H1 (cell line): ENCODE results near the gene INPP5B. TPM values are rescaled to one million over a fixed set of nuclear protein-coding genes. Genes with fewer than 3 reads are reported as not detected.

ENCODE experiments used
- CTCF ChIA-PET: fragments of 300-600 bp; sonication (Branson Sonifier 250); formaldehyde crosslinking; loops from one replicate; lab custom pipeline; 2021; ENCODE audit not compliant: partially characterized antibody; lab: Charles Lee
- POLR2A ChIA-PET: fragments of 300-600 bp; sonication (Branson Sonifier 250); formaldehyde crosslinking; loops from one replicate; lab custom pipeline; 2021; ENCODE audit warnings: inconsistent platforms; ENCODE audit not compliant: partially characterized antibody; lab: Charles Lee
- DNase-seq, 2 experiments: peaks; one replicate each; pipeline versions ENCODE4 v3.0.0 to v3.0.0-alpha.2; 2010 to 2022; ENCODE audit warnings: low spot score in 2 of 2, low read depth in 1 of 2, mixed read lengths in 1 of 2
- FAIRE-seq: peaks from 2 replicates; lab custom pipeline; 2011; peaks lifted over from hg19 to GRCh38; lab: Jason Lieb, UNC
- H2AFZ ChIP-seq: 2 replicates; pipeline ENCODE4 v1.8.1; 2012; ENCODE audit warnings: low read length, inconsistent platforms
- H2AK5ac ChIP-seq: 2 replicates; pipeline ENCODE4 v1.6.1; 2013; ENCODE audit warnings: low read depth, low read length
- H2BK120ac ChIP-seq: replicated peaks from 2 replicates; pipeline ENCODE3; 2013; ENCODE audit warnings: low read depth, low read length, inconsistent platforms
- H2BK12ac ChIP-seq: 2 replicates; pipeline ENCODE4 v1.6.1; 2013; ENCODE audit warnings: low read depth, low read length
- H2BK15ac ChIP-seq: 2 replicates; pipeline ENCODE4 v1.6.1; 2013; ENCODE audit warnings: low read length
- H2BK20ac ChIP-seq: 2 replicates; pipeline ENCODE4 v1.6.1; 2013; ENCODE audit warnings: low read length
- H2BK5ac ChIP-seq: 2 replicates; pipeline ENCODE4 v1.6.1; 2013; ENCODE audit warnings: low read depth, low read length
- H3K14ac ChIP-seq: 2 replicates; pipeline ENCODE4 v1.6.1; 2013; ENCODE audit warnings: inconsistent platforms; ENCODE audit not compliant: insufficient read length
- H3K18ac ChIP-seq: 2 replicates; pipeline ENCODE4 v1.6.1; 2013; ENCODE audit warnings: low read length; ENCODE audit errors: extremely low read depth
- H3K23ac ChIP-seq: 2 replicates; pipeline ENCODE4 v1.6.1; 2013; ENCODE audit warnings: inconsistent platforms; ENCODE audit not compliant: insufficient read length
- H3K23me2 ChIP-seq: 2 replicates; pipeline ENCODE4 v1.6.1; 2013; ENCODE audit warnings: low read depth, low read length
- H3K27ac ChIP-seq: 2 replicates; pipeline ENCODE4 v1.6.1; 2011; ENCODE audit warnings: low read depth, low read length, inconsistent platforms
- H3K27me3 ChIP-seq, 4 experiments: replicated peaks in 1 of 4; 1 replicate in 1 of 4; 2 replicates in 3 of 4; pipeline versions ENCODE4 v1.6.1 to v1.8.1; 2011 to 2013; ENCODE audit warnings: low read length in 3 of 4, mild to moderate bottlenecking in 3 of 4, inconsistent platforms in 2 of 4, mixed read lengths in 2 of 4, moderate library complexity in 1 of 4; ENCODE audit not compliant: control insufficient read depth in 3 of 4, insufficient read depth in 3 of 4; ENCODE audit errors: extremely low read depth in 1 of 4
- H3K36me3 ChIP-seq, 4 experiments: 2 replicates each; pipeline versions ENCODE4 v1.6.1 to v1.8.1; 2011 to 2013; ENCODE audit warnings: mild to moderate bottlenecking in 4 of 4, low read length in 3 of 4, moderate library complexity in 2 of 4, control low read depth in 1 of 4, inconsistent platforms in 1 of 4; ENCODE audit not compliant: insufficient read depth in 4 of 4, control insufficient read depth in 2 of 4
- H3K4ac ChIP-seq: replicated peaks from 2 replicates; pipeline ENCODE3; 2013; ENCODE audit warnings: low read length, low read depth, mixed read lengths, inconsistent platforms; ENCODE audit not compliant: insufficient read length
- H3K4me1 ChIP-seq, 4 experiments: replicated peaks in 1 of 4; 1 replicate in 1 of 4; 2 replicates in 3 of 4; pipeline versions ENCODE4 v1.6.1 to v1.8.1; 2011 to 2013; ENCODE audit warnings: low read length in 3 of 4, inconsistent platforms in 2 of 4, mixed read lengths in 1 of 4; ENCODE audit not compliant: insufficient read depth in 4 of 4, control insufficient read depth in 3 of 4
- H3K4me2 ChIP-seq, 2 experiments: 2 replicates each; pipeline versions ENCODE4 v1.6.1 to v1.8.1; 2011 to 2013; ENCODE audit warnings: low read depth in 2 of 2, low read length in 2 of 2, control low read depth in 1 of 2, inconsistent platforms in 1 of 2, mild to moderate bottlenecking in 1 of 2; ENCODE audit not compliant: insufficient read depth in 1 of 2
- H3K4me3 ChIP-seq, 4 experiments: fragments of 200-600, 300-600 bp in 1 of 4; sonication (generic), shearing (Covaris generic), sonication (Bioruptor Twin) in 1 of 4; 2 replicates each; pipeline versions ENCODE4 v1.5.1 to v1.8.1; 2011 to 2016; ENCODE audit warnings: low read length in 4 of 4, low read depth in 3 of 4, control low read depth in 2 of 4, inconsistent platforms in 2 of 4, mild to moderate bottlenecking in 2 of 4, mixed read lengths in 1 of 4, moderate library complexity in 1 of 4; ENCODE audit not compliant: insufficient read depth in 2 of 4; ENCODE audit errors: extremely low read depth in 1 of 4
- H3K56ac ChIP-seq: replicated peaks from 2 replicates; pipeline ENCODE3; 2013; ENCODE audit warnings: low read depth, mild to moderate bottlenecking, mixed read lengths, low read length, inconsistent platforms; ENCODE audit not compliant: insufficient read length
- H3K79me1 ChIP-seq: 2 replicates; pipeline ENCODE4 v1.6.1; 2013; ENCODE audit warnings: low read depth, low read length, control low read depth
- H3K79me2 ChIP-seq, 2 experiments: 2 replicates each; pipeline versions ENCODE4 v1.6.1 to v1.8.1; 2012 to 2013; ENCODE audit warnings: low read length in 2 of 2, mild to moderate bottlenecking in 2 of 2, inconsistent platforms in 1 of 2; ENCODE audit not compliant: insufficient read depth in 2 of 2, control insufficient read depth in 1 of 2
- H3K9ac ChIP-seq, 4 experiments: replicated peaks in 1 of 4; 1 replicate in 1 of 4; 2 replicates in 3 of 4; pipeline versions ENCODE4 v1.6.1 to v1.8.1; 2011 to 2013; ENCODE audit warnings: low read depth in 3 of 4, low read length in 3 of 4, control low read depth in 2 of 4, mild to moderate bottlenecking in 2 of 4, moderate library complexity in 2 of 4, inconsistent platforms in 1 of 4; ENCODE audit errors: extremely low read depth in 1 of 4
- H3K9me3 ChIP-seq, 2 experiments: 2 replicates each; pipeline versions ENCODE4 v1.6.1 to v1.8.1; 2012 to 2013; ENCODE audit warnings: mild to moderate bottlenecking in 2 of 2, moderate library complexity in 2 of 2, control low read depth in 1 of 2, inconsistent platforms in 1 of 2, low read depth in 1 of 2, low read length in 1 of 2, mixed read lengths in 1 of 2; ENCODE audit not compliant: insufficient read depth in 2 of 2
- H4K20me1 ChIP-seq, 2 experiments: replicated peaks in 1 of 2; 2 replicates each; pipeline versions ENCODE3 to v1.8.1; 2011 to 2013; ENCODE audit warnings: inconsistent platforms in 2 of 2, low read length in 2 of 2, mild to moderate bottlenecking in 1 of 2; ENCODE audit not compliant: insufficient read depth in 2 of 2, control insufficient read depth in 1 of 2
- H4K5ac ChIP-seq: 2 replicates; pipeline ENCODE4 v1.6.1; 2013; ENCODE audit warnings: low read length, low read depth, mixed read lengths, inconsistent platforms; ENCODE audit not compliant: insufficient read length
- H4K8ac ChIP-seq: 2 replicates; pipeline ENCODE4 v1.8.0; 2013; ENCODE audit warnings: mild to moderate bottlenecking, moderate library complexity, low read length, inconsistent platforms; ENCODE audit not compliant: insufficient read depth; ENCODE audit errors: extremely low read depth
- H4K91ac ChIP-seq: replicated peaks from 2 replicates; pipeline ENCODE3; 2013; ENCODE audit warnings: low read length, mixed read lengths, inconsistent platforms; ENCODE audit not compliant: insufficient read length
- BRCA1 ChIP-seq: IDR thresholded peaks from 2 replicates; pipeline ENCODE4 v1.6.1; 2012; ENCODE audit warnings: low read depth, low read length, improper control_type of control experiment
- SP4 ChIP-seq: IDR thresholded peaks from 2 replicates; pipeline ENCODE4 v1.6.1; 2012; ENCODE audit warnings: low read length, inconsistent platforms
- TAF7 ChIP-seq: optimal IDR thresholded peaks from 2 replicates; pipeline ENCODE3; 2011; ENCODE audit warnings: low read depth, mild to moderate bottlenecking, inconsistent platforms, low read length, moderate library complexity, borderline replicate concordance
- WGBS, 2 experiments: shearing (Covaris generic) in 1 of 2; methylation state at CpG; one replicate each; pipeline versions ENCODE4 v1.1.6 to v1.1.7; 2013 to 2015; ENCODE audit warnings: low lambda C conversion rate in 2 of 2, mixed read lengths in 2 of 2, inconsistent platforms in 1 of 2, low coverage in 1 of 2, missing lambda C conversion rate in 1 of 2; ENCODE audit not compliant: insufficient replicate concordance in 2 of 2, insufficient coverage in 1 of 2, insufficient read length in 1 of 2; ENCODE audit errors: extremely low coverage in 1 of 2, missing lambda C conversion rate in 1 of 2; 5-methylcytosine and 5-hydroxymethylcytosine counted together
- polyA plus RNA-seq, 7 experiments: library from polyadenylated mRNA; depleted of rRNA in 3 of 7; stranded (reverse) in 5 of 7; unstranded in 2 of 7; fragments of >200 nt in 5 of 7; fragments of 200-250 nt in 2 of 7; gene quantifications; 1 replicate in 5 of 7; 2 replicates in 1 of 7; 4 replicates in 1 of 7; pipeline versions ENCODE4 v1.2.1 to v1.2.3, GENCODE V29; 2011 to 2013; ENCODE audit warnings: missing spikeins in 2 of 7, mixed read lengths in 2 of 7
- total RNA-seq: library from RNA; stranded (reverse); fragmentation: NEBNext Ultra II Directional; extraction: Animal tissue kit (Norgen Biotek cat#: 25700); gene quantifications from 2 replicates; pipeline ENCODE4 v1.2.1, GENCODE V29; 2021
- TF ChIP-seq, protein P1 (sequence below), 3 experiments: IDR thresholded peaks; 1 replicate in 2 of 3; 2 replicates in 1 of 3; pipeline versions ENCODE4 v1.5.1 to v1.6.1; 2011; ENCODE audit warnings: low read length in 3 of 3, mild to moderate bottlenecking in 3 of 3, inconsistent platforms in 2 of 3, low read depth in 1 of 3, moderate library complexity in 1 of 3; ENCODE audit not compliant: insufficient read depth in 1 of 3; ENCODE audit errors: control extremely low read depth in 1 of 3

INPP5B gene
- total and polyA plus RNA-seq, 2 of the 8 experiments (the other 6 are each of a cell fraction or from before 2014, with no cell fraction given) = 14.0 to 23.7 TPM

DNA sequence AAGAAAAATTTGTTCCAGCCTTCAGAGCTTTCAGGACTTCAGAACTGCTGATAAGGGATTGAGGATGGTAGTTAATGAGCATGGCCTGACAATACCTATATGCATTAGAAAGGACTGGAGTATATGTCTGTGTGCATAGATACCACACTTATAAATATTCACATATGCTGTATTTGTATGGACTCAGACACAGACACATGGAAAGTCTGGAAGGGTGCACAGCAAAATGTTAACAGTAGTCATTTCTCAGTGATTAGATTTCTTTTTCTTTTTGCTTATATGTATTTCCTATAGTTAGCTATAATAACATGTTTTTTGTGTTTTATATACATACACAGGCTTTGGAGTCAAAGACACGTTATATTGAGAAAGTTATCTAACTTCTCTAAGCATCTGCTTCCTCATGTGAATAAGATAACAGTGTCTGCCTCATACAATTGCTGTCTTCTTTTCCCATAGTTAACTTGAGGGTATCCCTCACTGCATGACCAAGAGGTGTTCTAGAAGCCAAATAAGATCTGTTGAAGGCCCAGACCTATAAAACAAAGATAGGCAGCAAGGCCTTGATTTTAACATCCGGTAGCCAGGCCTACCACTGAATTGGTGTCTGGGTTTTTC is 31.3 kb downstream of the INPP5B start:
- no peak overlapping the region for H4K5ac ChIP-seq
- H3K23me2 ChIP-seq = no peaks in the 10 kb centered on the region
- no peaks in the 10 kb centered on the region for H3K4me1 ChIP-seq
- peaks cover 0 to 13% of the 10 kb centered on the region in 2 experiments; a peak in 1 of 4 replicates for H3K79me2 ChIP-seq
- no peak for FAIRE-seq
- H3K27ac ChIP-seq = no peak overlapping the region
- H3K4me3 ChIP-seq = no peak overlapping the region
- H2BK15ac ChIP-seq = no peak overlapping the region
- H4K20me1 ChIP-seq = peaks cover 3 to 4% of the 10 kb centered on the region in 2 experiments
- H2BK5ac ChIP-seq = no peak overlapping the region
- no peak overlapping the region for H2AK5ac ChIP-seq
- no peaks in the 10 kb centered on the region for H3K36me3 ChIP-seq
- WGBS, 2 experiments = 83% methylated on average over 2 of the region's 2 CpGs; no CpG with 5 or more reads in 1 of the 2 experiments
- H3K79me1 ChIP-seq = peaks cover 2% of the 10 kb centered on the region
- no peak overlapping the region for H2AFZ ChIP-seq
- H3K56ac ChIP-seq = no peak overlapping the region
- H3K23ac ChIP-seq = no peak overlapping the region
- no peak overlapping the region for H4K8ac ChIP-seq
- no peak overlapping the region for H3K18ac ChIP-seq
- ChIA-PET CTCF (interaction anchor here (0.6 to 2.1 kb wide), 5 partner anchors 8 to 156 kb away, joined by 3 to 8 read pairs (median 3); no protein-coding TSS in a partner anchor), POLR2A (no interaction called here)
- no peaks in the 10 kb centered on the region for H3K27me3 ChIP-seq
- H3K9me3 ChIP-seq = no peaks in the 10 kb centered on the region; a peak in 1 of 4 replicates
- no peak overlapping the region for H3K4me2 ChIP-seq
- no peak for DNase-seq
- H4K91ac ChIP-seq = no peak overlapping the region
- no peak overlapping the region for H2BK12ac ChIP-seq
- no peak overlapping the region for H3K14ac ChIP-seq
- no peak overlapping the region for H3K9ac ChIP-seq
- no peak overlapping the region for H2BK20ac ChIP-seq
- H3K4ac ChIP-seq = no peak overlapping the region
- H2BK120ac ChIP-seq = no peak overlapping the region
- TF ChIP-seq BRCA1 = no peak
- TF ChIP-seq, protein P1, sequence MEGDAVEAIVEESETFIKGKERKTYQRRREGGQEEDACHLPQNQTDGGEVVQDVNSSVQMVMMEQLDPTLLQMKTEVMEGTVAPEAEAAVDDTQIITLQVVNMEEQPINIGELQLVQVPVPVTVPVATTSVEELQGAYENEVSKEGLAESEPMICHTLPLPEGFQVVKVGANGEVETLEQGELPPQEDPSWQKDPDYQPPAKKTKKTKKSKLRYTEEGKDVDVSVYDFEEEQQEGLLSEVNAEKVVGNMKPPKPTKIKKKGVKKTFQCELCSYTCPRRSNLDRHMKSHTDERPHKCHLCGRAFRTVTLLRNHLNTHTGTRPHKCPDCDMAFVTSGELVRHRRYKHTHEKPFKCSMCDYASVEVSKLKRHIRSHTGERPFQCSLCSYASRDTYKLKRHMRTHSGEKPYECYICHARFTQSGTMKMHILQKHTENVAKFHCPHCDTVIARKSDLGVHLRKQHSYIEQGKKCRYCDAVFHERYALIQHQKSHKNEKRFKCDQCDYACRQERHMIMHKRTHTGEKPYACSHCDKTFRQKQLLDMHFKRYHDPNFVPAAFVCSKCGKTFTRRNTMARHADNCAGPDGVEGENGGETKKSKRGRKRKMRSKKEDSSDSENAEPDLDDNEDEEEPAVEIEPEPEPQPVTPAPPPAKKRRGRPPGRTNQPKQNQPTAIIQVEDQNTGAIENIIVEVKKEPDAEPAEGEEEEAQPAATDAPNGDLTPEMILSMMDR (IDR thresholded peaks at IDR 0.05; ENCODE audit: control extremely low read depth in 1 of 3, insufficient read depth in 1 of 3, low read depth in 1 of 3, low read length in 3 of 3) = no peak
- TF ChIP-seq TAF7 = no peak
- TF ChIP-seq SP4 = no peak
